B cell (primary cell): Measurements from ENCODE around the gene SCN3B.

Source experiments
- EZH2 ChIP-seq: IDR thresholded peaks from 2 replicates; pipeline ENCODE4 v1.6.1; 2012; ENCODE audit warnings: borderline replicate concordance, low read depth, mild to moderate bottlenecking, moderate library complexity, low read length; ENCODE audit not compliant: insufficient read depth, poor library complexity, severe bottlenecking
- TF ChIP-seq, protein P1 (sequence below): fragments of 200-600 bp; IDR thresholded peaks from one replicate; pipeline ENCODE4 v1.8.0; 2022; ENCODE audit warnings: antibody characterized with exemption, mild to moderate bottlenecking

DNA sequence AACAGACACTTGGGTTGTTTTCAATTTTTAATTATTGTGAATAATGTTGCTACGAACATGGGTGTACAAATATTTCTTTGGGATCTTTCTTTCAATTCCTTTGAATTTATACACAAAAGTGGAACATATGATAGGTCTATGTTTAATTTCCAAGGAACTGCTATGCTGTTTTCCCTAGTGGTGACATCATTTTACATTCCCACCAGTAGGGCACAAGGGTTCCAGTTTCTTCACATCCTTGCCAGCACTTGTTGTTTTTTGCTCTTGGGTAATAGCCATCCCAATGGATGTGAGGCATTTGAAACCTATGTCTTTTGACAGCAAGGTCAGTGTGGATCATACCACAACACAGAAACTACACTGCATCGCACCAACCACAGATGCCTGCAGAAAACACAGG is 41.8 kb upstream of the SCN3B start:
- TF ChIP-seq, protein P1, sequence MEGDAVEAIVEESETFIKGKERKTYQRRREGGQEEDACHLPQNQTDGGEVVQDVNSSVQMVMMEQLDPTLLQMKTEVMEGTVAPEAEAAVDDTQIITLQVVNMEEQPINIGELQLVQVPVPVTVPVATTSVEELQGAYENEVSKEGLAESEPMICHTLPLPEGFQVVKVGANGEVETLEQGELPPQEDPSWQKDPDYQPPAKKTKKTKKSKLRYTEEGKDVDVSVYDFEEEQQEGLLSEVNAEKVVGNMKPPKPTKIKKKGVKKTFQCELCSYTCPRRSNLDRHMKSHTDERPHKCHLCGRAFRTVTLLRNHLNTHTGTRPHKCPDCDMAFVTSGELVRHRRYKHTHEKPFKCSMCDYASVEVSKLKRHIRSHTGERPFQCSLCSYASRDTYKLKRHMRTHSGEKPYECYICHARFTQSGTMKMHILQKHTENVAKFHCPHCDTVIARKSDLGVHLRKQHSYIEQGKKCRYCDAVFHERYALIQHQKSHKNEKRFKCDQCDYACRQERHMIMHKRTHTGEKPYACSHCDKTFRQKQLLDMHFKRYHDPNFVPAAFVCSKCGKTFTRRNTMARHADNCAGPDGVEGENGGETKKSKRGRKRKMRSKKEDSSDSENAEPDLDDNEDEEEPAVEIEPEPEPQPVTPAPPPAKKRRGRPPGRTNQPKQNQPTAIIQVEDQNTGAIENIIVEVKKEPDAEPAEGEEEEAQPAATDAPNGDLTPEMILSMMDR: no peak
- TF ChIP-seq EZH2: no peak
